ENCODE measurements around the gene ATP5F1B. TPM values are rescaled to one million over a fixed set of nuclear protein-coding genes. Genes with fewer than 3 reads are reported as not detected.

Gene ATP5F1B
- total and polyA plus RNA-seq, 9 of the 15 experiments (the other 6 are each of a cell fraction or from before 2014, with no cell fraction given), result 908 to 3,125 (median 1,482) TPM

- TF ChIP-seq CHD7 (IDR thresholded peaks at IDR 0.05; ENCODE audit: low read depth, low read length), result no peak
- TF ChIP-seq CHD2 (IDR thresholded peaks at IDR 0.05; ENCODE audit: low read depth, low read length), result peak; percentile 94
- TF ChIP-seq GATAD2A (IDR thresholded peaks at IDR 0.05), result no peak
- no peak for TF ChIP-seq ILF3 (IDR thresholded peaks at IDR 0.05; ENCODE audit: borderline replicate concordance)
- no peak for TF ChIP-seq MEF2A (IDR thresholded peaks at IDR 0.05; ENCODE audit: control insufficient read depth, low read depth, low read length)
- peak; percentile 96 for TF ChIP-seq RBFOX2 (IDR thresholded peaks at IDR 0.05; ENCODE audit: low read depth, low read length)
- peak; percentile 77 for TF ChIP-seq EHMT2 (IDR thresholded peaks at IDR 0.05)
- TF ChIP-seq TEAD4 (IDR thresholded peaks at IDR 0.05; ENCODE audit: low read length), result no peak; the same call in none of the 2 replicates
- no peak; the same call in 1 of the 2 replicates for TF ChIP-seq TEAD4 (CRISPR knock-in tag; IDR thresholded peaks at IDR 0.05; ENCODE audit: borderline replicate concordance)
- peak; percentile 51 for TF ChIP-seq E2F1 (CRISPR knock-in tag; IDR thresholded peaks at IDR 0.05)
- 0 out of 2 replicates have a peak, but pooled peaks have one; percentile 45 for TF ChIP-seq TCF7 (IDR thresholded peaks at IDR 0.05; ENCODE audit: borderline replicate concordance)
- peak; percentile 72 for TF ChIP-seq MEIS2 (IDR thresholded peaks at IDR 0.05; ENCODE audit: partially characterized antibody)
- no peak; the same call in 1 of the 2 replicates for TF ChIP-seq POLR2AphosphoS2 (IDR thresholded peaks at IDR 0.05; ENCODE audit: low read length)
- TF ChIP-seq RBM39 (optimal IDR thresholded peaks at IDR 0.05; ENCODE audit: low read depth, low read length), result peak; percentile 24
- peak; percentile 96 for TF ChIP-seq SUPT5H (IDR thresholded peaks at IDR 0.05)
- peak; percentile 99 for TF ChIP-seq EP400 (IDR thresholded peaks at IDR 0.05)
These were observed 42.5 kb upstream of the ATP5F1B start, which contains the start of gene PTGES3 (continued) for GRCh38 chr12:56688129-56688845.
